ENCODE results near the gene VIP. TPM values are rescaled to one million over a fixed set of nuclear protein-coding genes. Genes with fewer than 3 reads are reported as not detected.

The VIP gene
- polyA plus RNA-seq, 2 of the 4 experiments (the other 2 are of a cell fraction): 0.31 TPM; not detected in 1

- no peaks in the 10 kb centered on the region for H3K9me3 ChIP-seq
- no peak overlapping the region for H3K4me2 ChIP-seq
- no peak for FAIRE-seq
- no peak overlapping the region for H3K27ac ChIP-seq
- H3K4me1 ChIP-seq: no peaks in the 10 kb centered on the region
- TF ChIP-seq MAFK (IDR thresholded peaks at IDR 0.05; ENCODE audit: partially characterized antibody): peak; percentile 43
- no peak for TF ChIP-seq HMGXB4 (CRISPR knock-in tag; IDR thresholded peaks at IDR 0.05; ENCODE audit: borderline replicate concordance)
- no peak for ATAC-seq
- POLR2A ChIA-PET: no interaction called here
- CTCF ChIA-PET: no interaction called here
- H3K4me3 ChIP-seq: no peak overlapping the region
- no peak for DNase-seq (ENCODE audit: low read depth in 1 of 2, low spot score in 1 of 2)
Measured at GRCh38 chr6:152804150-152804549, 53.6 kb downstream of the VIP start.

Other genes starting within 250 kb of the VIP start
- 28.5 and 39.7 TPM in 2 replicates for gene SYNE1, start 113.4 kb upstream of the VIP start, polyA plus RNA-seq (2011; rRNA removed)
- gene SYNE1, start 113.4 kb upstream of the VIP start, polyA plus RNA-seq (2017; fragmentation: RNase III; extraction: RNeasy Plus Mini Kit Qiagen cat#74134 plus additional on column Dnase treatment): 9.9 to 15.9 TPM (median 10.5 TPM) in 3 replicates
- gene MYCT1, start 52.9 kb upstream of the VIP start, polyA plus RNA-seq (2011; rRNA removed): 0.04 and 0.05 TPM in 2 replicates
- not detected in 3 replicates for gene MYCT1, start 52.9 kb upstream of the VIP start, polyA plus RNA-seq (2017; fragmentation: RNase III; extraction: RNeasy Plus Mini Kit Qiagen cat#74134 plus additional on column Dnase treatment)
- 20.7 and 29.2 TPM in 2 replicates for gene FBXO5, start 232.2 kb downstream of the VIP start, polyA plus RNA-seq (2011; rRNA removed)
- 14.3 to 17.2 TPM (median 15.5 TPM) in 3 replicates for gene FBXO5, start 232.2 kb downstream of the VIP start, polyA plus RNA-seq (2017; fragmentation: RNase III; extraction: RNeasy Plus Mini Kit Qiagen cat#74134 plus additional on column Dnase treatment)